Vagina (tissue), 2 donors: Measurements from ENCODE around the gene AJAP1.

Experiments used
- CTCF ChIP-seq, 3 experiments: fragments of 450-650 bp in 2 of 3; fragments of 200-600 bp in 1 of 3; sonication (generic) in 1 of 3; IDR thresholded peaks; one replicate each; pipeline ENCODE4 v1.5.1; 2017 to 2019; ENCODE audit warnings: antibody characterized with exemption in 3 of 3, mild to moderate bottlenecking in 2 of 3, moderate library complexity in 2 of 3
- POLR2A ChIP-seq, 2 donors: fragments of 450-650 bp; IDR thresholded peaks; one replicate each; pipeline ENCODE4 v1.6.1; 2017; ENCODE audit warnings: antibody characterized with exemption in 2 of 2, mild to moderate bottlenecking in 2 of 2, moderate library complexity in 2 of 2

GRCh38 chr1:4699376-4700301, 45.2 kb downstream of the AJAP1 start:
- no peak for TF ChIP-seq POLR2A (IDR thresholded peaks at IDR 0.05)
- TF ChIP-seq CTCF (IDR thresholded peaks at IDR 0.05): no peak
